K562 (cell line): ENCODE measurements around the gene SERPINH1. TPM values are rescaled to one million over a fixed set of nuclear protein-coding genes. Genes with fewer than 3 reads are reported as not detected.
A peak's percentile ranks its signal among the peaks of the same experiment; 100 is the strongest.

Experiments used
- ATAC-seq: fragments of 200-7000 bp; cut with Tn5 transposase; 3 replicates; pipeline ENCODE4 v1.9.1; 2020; ENCODE audit warnings: moderate library complexity
- BruUV-seq: library from RNA; stranded (reverse); fragments of 400-500 nt; replicated peaks from 2 replicates; lab custom pipeline; 2021; lab: Mats Ljungman, UMichigan
- CTCF ChIA-PET: fragments of 300-600 bp; formaldehyde crosslinking; extraction: SDS; loops from one replicate; lab custom pipeline; 2021; ENCODE audit warnings: low intra/inter-chr PET ratio; lab: Yijun Ruan, JAX
- POLR2A ChIA-PET: fragments of 300-600, 350-650 bp; sonication (Branson Sonifier 250); formaldehyde crosslinking; extraction: SDS; loops from one replicate; lab custom pipeline; 2021; ENCODE audit warnings: antibody characterized with exemption, inconsistent platforms; lab: Yijun Ruan, JAX
- DNase-seq, 4 experiments: peaks; one replicate each; pipeline versions ENCODE4 v3.0.0 to v3.0.0-alpha.2; 2011 to 2018; ENCODE audit warnings: low spot score in 3 of 4, mixed read lengths in 3 of 4; ENCODE audit errors: extremely low read depth in 1 of 4
- FAIRE-seq: peaks from 2 replicates; lab custom pipeline; 2011; peaks lifted over from hg19 to GRCh38; lab: Jason Lieb, UNC
- H2AFZ ChIP-seq: 2 replicates; pipeline ENCODE4 v1.6.0; 2011; ENCODE audit warnings: low read depth, low read length, control low read depth, inconsistent platforms
- H3K27ac ChIP-seq: fragments of 200-600 bp; 3 replicates; pipeline ENCODE4 v1.8.0; 2011; ENCODE audit warnings: low read depth, mild to moderate bottlenecking, control low read depth, inconsistent platforms, low read length, moderate library complexity, mixed read lengths; ENCODE audit errors: extremely low read depth
- H3K27me3 ChIP-seq, 2 experiments: fragments of 300-600 bp in 1 of 2; 2 replicates in 1 of 2; 3 replicates in 1 of 2; pipeline versions ENCODE4 v1.6.0 to v1.8.0; 2011; ENCODE audit warnings: inconsistent platforms in 2 of 2, low read length in 2 of 2, mild to moderate bottlenecking in 1 of 2, mixed read lengths in 1 of 2, moderate library complexity in 1 of 2; ENCODE audit not compliant: control insufficient read depth in 2 of 2, insufficient read depth in 2 of 2
- H3K36me3 ChIP-seq: fragments of 300-600 bp; 3 replicates; pipeline ENCODE4 v1.8.0; 2011; ENCODE audit warnings: mild to moderate bottlenecking, low read length, inconsistent platforms; ENCODE audit not compliant: control insufficient read depth, insufficient read depth
- H3K4me1 ChIP-seq, 2 experiments: fragments of 200-600 bp in 1 of 2; replicated peaks in 1 of 2; 2 replicates in 1 of 2; 3 replicates in 1 of 2; pipeline versions ENCODE4 v1.5.1 to v1.8.0; 2011; ENCODE audit warnings: inconsistent platforms in 2 of 2, low read length in 2 of 2, mild to moderate bottlenecking in 1 of 2, mixed read lengths in 1 of 2, moderate library complexity in 1 of 2; ENCODE audit not compliant: control insufficient read depth in 2 of 2, insufficient read depth in 2 of 2
- H3K4me2 ChIP-seq: 2 replicates; pipeline ENCODE4 v1.6.1; 2011; ENCODE audit warnings: low read length, control low read depth, inconsistent platforms, mixed read lengths; ENCODE audit not compliant: insufficient read depth
- H3K4me3 ChIP-seq: fragments of 200-600 bp; sonication (generic), shearing (Covaris generic); 2 replicates; pipeline ENCODE4 v1.5.1; 2016; ENCODE audit warnings: control low read depth, inconsistent platforms
- H3K79me2 ChIP-seq: fragments of 200-600 bp; 3 replicates; pipeline ENCODE4 v1.8.0; 2011; ENCODE audit warnings: low read length, inconsistent platforms; ENCODE audit not compliant: control insufficient read depth, insufficient read depth
- H3K9ac ChIP-seq, 2 experiments: 2 replicates each; pipeline versions ENCODE4 v1.6.0 to v1.6.1; 2011; ENCODE audit warnings: low read depth in 2 of 2, low read length in 2 of 2, control low read depth in 1 of 2, inconsistent platforms in 1 of 2, mild to moderate bottlenecking in 1 of 2, mixed read lengths in 1 of 2; ENCODE audit not compliant: insufficient read depth in 1 of 2
- H3K9me1 ChIP-seq: one replicate; pipeline ENCODE4 v1.6.0; 2011; ENCODE audit warnings: inconsistent platforms, mild to moderate bottlenecking, low read length, moderate library complexity; ENCODE audit not compliant: control insufficient read depth, insufficient read depth
- H3K9me3 ChIP-seq: replicated peaks from 2 replicates; pipeline ENCODE4 v1.5.1; 2011; ENCODE audit warnings: low read depth, low read length, inconsistent platforms; ENCODE audit not compliant: control insufficient read depth, insufficient read depth
- H4K20me1 ChIP-seq: replicated peaks from 2 replicates; pipeline ENCODE4 v1.6.1; 2011; ENCODE audit warnings: low read length, inconsistent platforms, mixed read lengths; ENCODE audit not compliant: control insufficient read depth, insufficient read depth
- E2F3 ChIP-seq: fragments of 250-450 bp; sonication (Bioruptor Pico); IDR thresholded peaks from 2 replicates; pipeline ENCODE4 v1.4.0; 2020; ENCODE audit warnings: mild to moderate bottlenecking
- IFI16 ChIP-seq: fragments of 250-450 bp; sonication (Bioruptor Pico); IDR thresholded peaks from 2 replicates; pipeline ENCODE4 v2.1.2; 2022; ENCODE audit warnings: mild to moderate bottlenecking, inconsistent platforms
- RUNX1 ChIP-seq: sonication (generic); IDR thresholded peaks from 2 replicates; pipeline ENCODE4 v1.6.1; 2016; ENCODE audit warnings: antibody characterized with exemption, low read depth
- SIRT6 ChIP-seq: IDR thresholded peaks from one replicate; pipeline ENCODE4 v1.6.1; 2012; ENCODE audit warnings: low read depth, mild to moderate bottlenecking, control low read depth, inconsistent platforms, low read length, moderate library complexity
- WGBS: fragments of 100-300 bp; shearing (Covaris generic); methylation state at CpG from one replicate; pipeline ENCODE4 v1.1.6; 2016; ENCODE audit warnings: low coverage, mixed read lengths; ENCODE audit not compliant: insufficient coverage; ENCODE audit errors: missing lambda C conversion rate; 5-methylcytosine and 5-hydroxymethylcytosine counted together
- in situ Hi-C: fragments of 300-500 bp; cut with MboI; formaldehyde crosslinking; loops from 4 replicates; pipeline ENCODE4 v1.15.0; 2018; ENCODE audit warnings: inconsistent platforms, mixed read lengths
- intact Hi-C: fragments of 100-400 bp; cut with micrococcal nuclease; formaldehyde crosslinking; loops from 2 replicates; pipeline ENCODE4 v1.14.2; 2022
- polyA plus RNA-seq, 8 experiments: library from polyadenylated mRNA; depleted of rRNA in 4 of 8; stranded (reverse) in 5 of 8; unstranded in 3 of 8; fragments of >200 nt; fragmentation: Nextera tagmentation in 2 of 8; fragmentation: Illumina TruSeq in 1 of 8; extraction: Ambion mirVana in 2 of 8; extraction: Trizol in 1 of 8; gene quantifications; 2 replicates each; pipeline versions ENCODE4 v1.2.1 to v1.2.3, GENCODE V29; 2011 to 2014; ENCODE audit warnings: inconsistent platforms in 1 of 8, missing spikeins in 1 of 8
- total RNA-seq, 7 experiments: library from RNA; depleted of rRNA in 6 of 7; stranded (reverse); fragments of >200 nt in 6 of 7; fragmentation: Illumina TruSeq in 2 of 7; extraction: Trizol in 2 of 7; gene quantifications; 2 replicates each; pipeline versions ENCODE4 v1.2.1 to v1.2.3, GENCODE V29; 2011 to 2021; ENCODE audit warnings: low replicate concordance in 1 of 7

Gene SERPINH1
- total and polyA plus RNA-seq, 9 of the 15 experiments (the other 6 are each of a cell fraction or from before 2014, with no cell fraction given), result 2.8 to 106 (median 67.9) TPM

DNA sequence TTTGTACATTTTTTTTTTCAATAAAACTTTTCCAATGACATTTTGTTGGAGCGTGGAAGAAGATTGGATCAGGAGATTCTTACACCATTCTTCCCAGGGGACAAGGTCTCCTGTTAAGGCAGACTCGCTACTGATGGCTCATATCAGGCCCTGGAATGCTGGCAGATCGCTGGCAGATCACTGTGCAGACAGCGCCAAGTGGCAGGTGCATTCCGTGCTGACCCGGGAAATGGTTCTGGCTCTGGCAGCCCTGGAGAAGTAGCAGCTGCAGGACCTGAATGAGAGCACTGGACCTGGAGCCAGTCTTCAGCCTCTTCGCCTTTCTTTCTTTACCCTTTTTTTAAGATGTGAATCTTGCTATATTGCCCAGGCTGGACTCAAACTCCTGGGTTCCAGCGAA is 10.7 kb downstream of the SERPINH1 start:
- no peak overlapping the region for H2AFZ ChIP-seq
- no peak overlapping the region for H3K4me3 ChIP-seq
- no peak overlapping the region for H3K27ac ChIP-seq
- no peaks in the 10 kb centered on the region for H3K27me3 ChIP-seq
- ATAC-seq (no peak), DNase-seq (no peak), FAIRE-seq (no peak)
- CTCF ChIA-PET, result no interaction called here
- no peak overlapping the region for H3K4me2 ChIP-seq
- 0 out of 4 replicates have a peak overlapping the region, but pooled peaks of 1 of the 2 experiments have one; percentile 10 for H3K9ac ChIP-seq
- H4K20me1 ChIP-seq, result no peaks in the 10 kb centered on the region
- BruUV-seq, result no TSS peak
- H3K9me3 ChIP-seq, result no peaks in the 10 kb centered on the region
- intact Hi-C loops, result no loop called here
- no peaks in the 10 kb centered on the region for H3K9me1 ChIP-seq
- H3K36me3 ChIP-seq, result peaks cover 54% of the 10 kb centered on the region
- POLR2A ChIA-PET, result interaction anchor here (1.2 to 8.8 kb wide), 4 partner anchors 11 to 19 kb away, joined by 3 to 115 read pairs (median 4); partner anchors contain the start of gene SERPINH1
- no peaks in the 10 kb centered on the region for H3K79me2 ChIP-seq
- 78% methylated on average over 8 of the region's 8 CpGs for WGBS
- no peak for TF ChIP-seq E2F3 (CRISPR knock-in tag)
- TF ChIP-seq RUNX1, result no peak
- TF ChIP-seq IFI16, result no peak
- no peak for TF ChIP-seq SIRT6
- TF ChIP-seq, all 486 proteins: peak for 0
- H3K4me1 ChIP-seq, result peaks cover 10 to 12% of the 10 kb centered on the region in 2 experiments; a peak in 4 of 5 replicates
- in situ Hi-C loops, result no loop called here
